Mesodermal cell (in vitro differentiated cells): ENCODE results near the gene CTBP1.
A peak's percentile ranks its signal among the peaks of the same experiment; 100 is the strongest.
"Not testable (repeated sequence)": the region's sequence is repeated elsewhere in the genome, so short reads cannot be mapped to it uniquely, and the experiment has no call there.

ENCODE experiments used
- H3K27ac ChIP-seq: 2 replicates; pipeline ENCODE4 v1.7.0; 2013; ENCODE audit warnings: mild to moderate bottlenecking, low read depth, low read length, moderate library complexity; ENCODE audit not compliant: severe bottlenecking
- H3K36me3 ChIP-seq: 2 replicates; pipeline ENCODE4 v1.7.1; 2013; ENCODE audit warnings: mild to moderate bottlenecking, low read length, moderate library complexity; ENCODE audit not compliant: control insufficient read depth, insufficient read depth
- H3K4me1 ChIP-seq: one replicate; pipeline ENCODE4 v1.7.1; 2013; ENCODE audit warnings: mild to moderate bottlenecking, low read length; ENCODE audit not compliant: insufficient read depth, control insufficient read depth, poor library complexity, severe bottlenecking
- H3K4me3 ChIP-seq: 2 replicates; pipeline ENCODE4 v1.7.0; 2013; ENCODE audit warnings: low read length, control low read depth, mild to moderate bottlenecking; ENCODE audit not compliant: insufficient read depth, poor library complexity, severe bottlenecking; ENCODE audit errors: extremely low read depth
- H3K9me3 ChIP-seq: 2 replicates; pipeline ENCODE4 v1.7.1; 2013; ENCODE audit warnings: mild to moderate bottlenecking, low read length, moderate library complexity; ENCODE audit not compliant: control insufficient read depth
- WGBS, 2 experiments: methylation state at CpG; one replicate each; pipeline ENCODE4 v1.1.5; 2013; ENCODE audit warnings: missing lambda C conversion rate in 2 of 2; ENCODE audit not compliant: insufficient coverage in 2 of 2; 5-methylcytosine and 5-hydroxymethylcytosine counted together

The CTBP1 gene

GRCh38 chr4:1292703-1293011 lies 43.7 kb upstream of the CTBP1 start:
- H3K27ac ChIP-seq, H3K9me3 ChIP-seq, H3K4me3 ChIP-seq: not testable (repeated sequence)
- WGBS, 2 experiments = 100% methylated on average over 1 of the region's 8 CpGs
- peaks cover 23% of the 10 kb centered on the region for H3K36me3 ChIP-seq
- peaks cover 22% of the 10 kb centered on the region for H3K4me1 ChIP-seq

DNA sequence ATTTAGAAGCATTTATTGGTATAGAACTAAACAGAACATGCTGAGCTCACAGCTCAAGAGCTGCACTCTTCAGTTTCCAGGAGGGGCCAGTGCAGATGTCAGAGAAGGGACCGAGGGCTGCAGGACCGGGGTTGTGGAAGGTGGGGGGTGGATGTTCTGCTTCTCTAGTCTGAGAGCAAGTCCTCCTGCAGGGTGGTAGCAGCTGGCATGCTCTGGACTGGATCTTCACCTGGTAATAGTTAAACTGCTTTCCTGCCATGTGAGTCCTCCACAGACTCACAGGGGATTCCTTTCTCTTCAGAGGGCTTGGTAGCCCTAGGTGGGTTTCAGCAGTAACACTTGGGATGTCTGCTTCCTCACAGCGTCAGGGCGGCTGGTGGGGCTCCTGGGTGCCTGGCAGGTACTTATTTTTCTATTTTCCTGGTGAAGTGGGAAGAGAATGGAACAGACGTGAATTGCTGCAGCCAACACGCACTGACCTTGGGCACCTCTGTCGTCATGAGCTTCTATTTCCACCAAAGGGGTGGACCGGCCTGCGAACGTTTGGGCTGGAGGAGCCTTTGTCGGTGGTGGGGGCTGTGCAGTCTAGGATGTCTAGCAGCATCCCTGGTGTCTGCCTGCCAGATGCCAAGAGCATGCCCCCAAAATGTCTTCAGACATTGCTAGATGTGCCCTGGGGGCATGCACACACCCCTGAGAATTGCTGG lies 43.2 kb upstream of the CTBP1 start:
- Histone ChIP-seq H3K9me3 (peaks cover 4% of the 10 kb centered on the region), H3K4me1 (peaks cover 21% of the 10 kb centered on the region), H3K36me3 (peaks cover 18% of the 10 kb centered on the region), H3K4me3 (no peak overlapping the region), H3K27ac (no peak overlapping the region)
- WGBS, 2 experiments = 86 to 89% methylated on average over 8 to 11 of the region's 11 CpGs

DNA sequence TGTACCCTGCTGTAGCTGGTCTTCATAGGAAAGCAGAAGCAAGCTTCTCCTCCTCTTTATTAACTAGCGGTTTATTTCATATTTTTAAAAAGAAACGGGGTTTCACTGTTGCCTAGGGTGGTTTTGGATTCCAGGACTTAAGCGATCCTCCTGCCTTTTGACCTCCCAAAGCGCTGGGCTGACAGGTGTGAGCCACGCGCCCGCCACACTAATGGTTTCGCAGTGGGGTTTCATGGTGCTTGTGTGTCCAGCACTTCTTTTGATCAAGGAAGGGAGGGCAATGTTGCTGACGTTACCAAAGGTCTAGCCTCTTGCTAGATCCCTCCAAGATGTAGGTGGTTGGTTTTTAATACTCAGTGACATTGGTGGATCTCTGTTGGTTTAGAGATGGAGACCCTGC lies 42.2 kb upstream of the CTBP1 start:
- peaks cover 21% of the 10 kb centered on the region for H3K4me1 ChIP-seq
- WGBS, 2 experiments = 84 to 91% methylated on average over 9 of the region's 9 CpGs
- H3K27ac ChIP-seq = no peak overlapping the region
- peaks cover 13% of the 10 kb centered on the region for H3K9me3 ChIP-seq
- H3K36me3 ChIP-seq = peaks cover 8% of the 10 kb centered on the region
- peak overlapping the region; percentile 90 for H3K4me3 ChIP-seq

- H3K4me3 ChIP-seq = peak overlapping the region; percentile 90
- 1 to 2% methylated on average over 31 to 41 of the region's 47 CpGs for WGBS, 2 experiments
- H3K36me3 ChIP-seq = peaks cover 8% of the 10 kb centered on the region
- H3K4me1 ChIP-seq = peaks cover 21% of the 10 kb centered on the region
- peaks cover 18% of the 10 kb centered on the region for H3K9me3 ChIP-seq
- peak overlapping the region; percentile 36 for H3K27ac ChIP-seq
Observed at GRCh38 chr4:1290165-1290977, 41.4 kb upstream of the CTBP1 start.

DNA sequence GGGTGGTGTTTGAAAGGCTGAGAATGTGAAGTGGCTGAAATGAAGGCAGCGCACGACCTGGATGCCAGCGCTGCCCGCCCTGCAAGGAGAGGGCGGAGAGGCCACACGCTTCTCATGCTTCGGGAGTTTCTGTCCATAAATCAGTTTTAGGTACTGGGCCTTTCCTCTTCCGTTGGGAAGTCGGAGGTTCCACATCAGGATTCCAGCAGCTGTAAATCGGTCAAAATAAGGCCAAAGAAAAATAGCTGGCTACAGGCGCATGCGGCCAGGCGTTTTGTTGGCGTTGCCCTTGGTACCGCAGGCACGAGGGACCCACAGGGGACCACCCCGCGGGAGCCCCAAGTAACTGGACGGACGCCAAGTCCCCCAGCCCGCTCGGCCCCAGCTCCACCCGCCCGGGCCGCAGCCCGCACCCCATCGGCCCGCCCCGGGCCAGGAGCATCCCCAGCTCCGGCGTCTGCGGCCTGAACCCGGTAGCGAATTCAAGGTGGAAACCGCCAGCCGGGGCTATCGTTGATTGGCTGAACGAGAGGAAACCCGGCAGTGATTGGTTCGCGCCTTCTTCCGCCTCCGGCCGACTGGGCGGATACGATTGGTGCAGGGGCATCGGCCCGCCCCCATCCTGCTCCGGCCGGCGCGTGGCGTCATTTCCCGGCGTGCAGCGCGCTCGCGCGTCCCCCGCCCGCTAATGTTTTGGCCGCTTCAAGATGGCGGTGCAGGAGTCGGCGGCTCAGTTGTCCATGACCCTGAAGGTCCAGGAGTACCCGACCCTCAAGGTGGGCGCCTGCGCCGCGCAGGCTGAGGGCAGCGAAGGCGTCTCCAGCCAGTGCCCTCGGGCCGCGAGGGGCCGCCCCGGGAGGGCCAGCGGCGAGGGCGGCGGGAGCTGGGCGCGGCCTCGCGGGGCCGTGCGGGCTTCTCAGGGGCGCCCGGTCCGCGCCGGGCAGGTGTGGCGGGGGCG lies 40.6 kb upstream of the CTBP1 start, which contains the start of gene MAEA:
Gene MAEA (plus strand): TSS at position 685 of the 958 bp plus-strand sequence. CDS start 23 bp downstream, at position 708.
- H3K27ac ChIP-seq = peak within 1 kb of the TSS; percentile 71
- peaks cover 8% of the 10 kb centered on the region for H3K36me3 ChIP-seq
- WGBS, 2 experiments = 2 to 3% methylated on average over 81 to 89 of the region's 95 CpGs
- peaks cover 16% of the 10 kb centered on the region for H3K4me1 ChIP-seq
- H3K4me3 ChIP-seq = peak within 1 kb of the TSS; percentile 90
- H3K9me3 ChIP-seq = peaks cover 18% of the 10 kb centered on the region

- Histone ChIP-seq H3K9me3 (peaks cover 18% of the 10 kb centered on the region), H3K36me3 (peaks cover 8% of the 10 kb centered on the region), H3K4me3 (peak overlapping the region; percentile 90), H3K4me1 (peaks cover 12% of the 10 kb centered on the region), H3K27ac (peak overlapping the region; percentile 71)
- WGBS, 2 experiments = 80 to 83% methylated on average over 1 to 2 of the region's 7 CpGs
Observed at GRCh38 chr4:1288786-1289185, 39.9 kb upstream of the CTBP1 start.

DNA sequence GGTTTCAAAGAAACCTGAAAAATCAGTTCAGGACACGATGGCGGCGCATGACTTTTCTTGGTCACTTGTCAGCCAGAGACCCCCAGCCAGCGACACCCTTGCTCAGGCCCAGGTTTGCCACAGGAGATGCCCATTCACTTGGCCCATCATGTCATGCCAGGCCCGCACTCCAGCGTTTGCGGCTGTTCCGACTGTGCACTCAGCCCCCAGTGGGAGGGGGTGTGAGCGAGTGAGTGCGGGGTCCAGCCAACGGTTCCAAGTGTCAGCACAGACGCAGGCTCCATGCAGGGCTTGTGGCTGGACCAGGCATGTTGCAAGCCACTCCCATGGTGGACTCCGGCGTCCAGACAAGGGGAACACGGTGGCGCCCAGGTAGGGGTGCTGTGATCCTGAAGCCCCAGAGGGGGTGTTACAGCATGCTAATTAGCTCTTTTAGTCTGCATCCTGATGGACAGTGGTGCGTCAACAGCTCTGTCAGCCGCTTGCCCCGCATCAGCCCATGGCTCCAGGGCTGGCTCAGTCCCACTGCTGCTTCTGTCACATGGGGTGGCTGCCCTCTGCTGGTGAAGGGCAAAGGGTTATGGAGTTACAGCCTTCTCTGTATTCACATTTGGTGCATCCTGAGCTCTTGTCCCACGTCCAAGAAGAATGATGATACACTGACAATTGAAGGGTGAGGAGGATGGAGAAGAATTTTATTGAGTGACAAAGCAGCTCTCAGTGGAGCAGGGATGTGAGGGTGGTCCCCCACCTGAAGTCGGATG lies 37.0 kb upstream of the CTBP1 start:
- no peak overlapping the region for H3K4me3 ChIP-seq
- peaks cover under 1% of the 10 kb centered on the region for H3K4me1 ChIP-seq
- peaks cover 18% of the 10 kb centered on the region for H3K9me3 ChIP-seq
- WGBS, 2 experiments = 89 to 90% methylated on average over 19 to 21 of the region's 21 CpGs
- no peak overlapping the region for H3K27ac ChIP-seq
- H3K36me3 ChIP-seq = no peaks in the 10 kb centered on the region

DNA sequence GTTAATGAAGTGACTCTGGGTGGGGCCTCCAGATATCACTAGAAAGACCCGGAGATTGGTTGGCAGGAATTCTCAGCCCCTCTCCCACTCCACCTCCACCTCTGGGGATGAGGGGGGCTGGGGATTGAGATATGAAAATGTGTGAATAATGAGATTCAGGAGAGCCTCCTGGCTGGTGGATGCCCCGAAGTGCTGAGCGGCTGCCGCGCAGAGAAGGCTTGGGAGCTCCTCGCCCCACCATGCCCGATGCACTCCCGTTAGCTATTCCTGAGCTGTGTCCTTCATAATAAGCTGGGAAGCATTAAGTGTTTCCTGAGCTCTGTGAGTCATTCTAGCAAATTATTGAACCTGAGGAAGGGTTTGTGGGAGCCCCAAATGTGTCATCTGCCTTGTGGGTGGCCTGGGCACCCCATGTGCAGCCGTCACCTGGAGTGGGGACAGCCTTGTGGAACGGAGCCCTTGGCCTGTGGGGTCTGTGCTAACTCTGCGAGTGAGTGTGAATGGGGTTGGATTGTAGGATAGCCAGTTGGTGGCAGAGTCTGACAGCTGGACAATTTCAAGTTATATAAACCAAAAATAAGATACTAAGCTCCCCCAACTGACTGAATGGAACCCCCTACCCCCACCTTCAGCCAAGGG lies 36.3 kb upstream of the CTBP1 start:
- no peak overlapping the region for H3K4me3 ChIP-seq

GRCh38 chr4:1283711-1284110 lies 34.8 kb upstream of the CTBP1 start:
- 86 to 100% methylated on average over 4 to 6 of the region's 9 CpGs for WGBS, 2 experiments
- Histone ChIP-seq H3K4me1 (no peaks in the 10 kb centered on the region), H3K9me3 (peaks cover 18% of the 10 kb centered on the region)

More for the DNA sequence above, 36.3 kb upstream of the CTBP1 start:
- WGBS, 2 experiments = 66 to 79% methylated on average over 7 of the region's 11 CpGs
- H3K27ac ChIP-seq = no peak overlapping the region
- H3K9me3 ChIP-seq = peaks cover 18% of the 10 kb centered on the region
- no peaks in the 10 kb centered on the region for H3K36me3 ChIP-seq
- H3K4me1 ChIP-seq = no peaks in the 10 kb centered on the region

More at GRCh38 chr4:1283711-1284110, 34.8 kb upstream of the CTBP1 start:
- H3K4me3 ChIP-seq = no peak overlapping the region
- H3K36me3 ChIP-seq = no peaks in the 10 kb centered on the region
- H3K27ac ChIP-seq = no peak overlapping the region
